Endodermal cell (in vitro differentiated cells): ENCODE measurements around the gene IFI44L. TPM values are rescaled to one million over a fixed set of nuclear protein-coding genes. Genes with fewer than 3 reads are reported as not detected.

Experiments used
- DNase-seq: peaks from one replicate; pipeline ENCODE4 v3.0.0-alpha.2; 2017
- H3K27ac ChIP-seq: 2 replicates; pipeline ENCODE4 v1.5.1; 2013; ENCODE audit warnings: mild to moderate bottlenecking, low read depth, low read length, moderate library complexity
- H3K27me3 ChIP-seq: 2 replicates; pipeline ENCODE4 v1.6.1; 2013; ENCODE audit warnings: mild to moderate bottlenecking, low read length, moderate library complexity; ENCODE audit not compliant: insufficient read depth, control insufficient read depth, poor library complexity, severe bottlenecking
- H3K36me3 ChIP-seq: 2 replicates; pipeline ENCODE4 v1.7.0; 2013; ENCODE audit warnings: mild to moderate bottlenecking, low read length, moderate library complexity; ENCODE audit not compliant: control insufficient read depth, insufficient read depth
- H3K4me1 ChIP-seq: one replicate; pipeline ENCODE4 v1.7.0; 2013; ENCODE audit warnings: low read length; ENCODE audit not compliant: control insufficient read depth, insufficient read depth
- H3K4me3 ChIP-seq: 2 replicates; pipeline ENCODE4 v1.5.1; 2013; ENCODE audit warnings: mild to moderate bottlenecking, low read length, moderate library complexity
- H3K9ac ChIP-seq: 2 replicates; pipeline ENCODE4 v1.6.1; 2013; ENCODE audit warnings: mild to moderate bottlenecking, low read length, moderate library complexity; ENCODE audit not compliant: poor library complexity, severe bottlenecking; ENCODE audit errors: extremely low read depth
- H3K9me3 ChIP-seq: 2 replicates; pipeline ENCODE4 v1.6.1; 2013; ENCODE audit warnings: mild to moderate bottlenecking, low read length, moderate library complexity; ENCODE audit not compliant: control insufficient read depth
- H3K27ac Mint-ChIP-seq: 2 replicates; pipeline ENCODE4 v1.8.0; 2020; ENCODE audit warnings: mixed read lengths
- H3K27me3 Mint-ChIP-seq: 2 replicates; pipeline ENCODE4 v1.8.0; 2021; ENCODE audit warnings: mild to moderate bottlenecking, mixed read lengths; ENCODE audit not compliant: insufficient read depth
- H3K36me3 Mint-ChIP-seq: 2 replicates; pipeline ENCODE4 v1.8.0; 2020; ENCODE audit warnings: low read depth, mixed read lengths
- H3K4me1 Mint-ChIP-seq: 2 replicates; pipeline ENCODE4 v1.8.0; 2020; ENCODE audit warnings: mixed read lengths
- H3K4me3 Mint-ChIP-seq: 2 replicates; pipeline ENCODE4 v1.8.0; 2020; ENCODE audit warnings: mild to moderate bottlenecking, moderate library complexity, mixed read lengths
- H3K9me3 Mint-ChIP-seq: 2 replicates; pipeline ENCODE4 v1.8.0; 2020; ENCODE audit warnings: mild to moderate bottlenecking, mixed read lengths
- CTCF ChIP-seq: fragments of 200-600 bp; sonication (generic); conservative IDR thresholded peaks from 2 replicates; pipeline ENCODE4 v1.5.0; 2021; ENCODE audit warnings: antibody characterized with exemption, mild to moderate bottlenecking
- WGBS, 2 experiments: methylation state at CpG; one replicate each; pipeline versions ENCODE4 v1.1.5 to v1.1.7; 2013; ENCODE audit warnings: missing lambda C conversion rate in 2 of 2, mixed read lengths in 1 of 2; ENCODE audit not compliant: insufficient coverage in 1 of 2, insufficient read length in 1 of 2; 5-methylcytosine and 5-hydroxymethylcytosine counted together
- total RNA-seq, 2 donors: library from RNA; stranded (reverse); fragmentation: NEBNext Ultra II Directional in 1 of 2; extraction: Animal tissue kit (Norgen Biotek cat#: 25700) in 1 of 2; gene quantifications; 2 replicates in 1 of 2; 3 replicates in 1 of 2; pipeline ENCODE4 v1.2.1, GENCODE V29; 2021

IFI44L gene
- total RNA-seq, 2 donors from 2014 or later: not detected

- Mint-ChIP-seq H3K27ac (no peak overlapping the region), H3K4me3 (no peak overlapping the region), H3K9me3 (no peaks in the 10 kb centered on the region), H3K36me3 (no peaks in the 10 kb centered on the region), H3K4me1 (no peaks in the 10 kb centered on the region), H3K27me3 (peaks cover 19% of the 10 kb centered on the region)
- H3K9me3 ChIP-seq: no peaks in the 10 kb centered on the region
- H3K9ac ChIP-seq: no peak overlapping the region
- TF ChIP-seq CTCF: no peak
- no peak overlapping the region for H3K27ac ChIP-seq
- H3K36me3 ChIP-seq: no peaks in the 10 kb centered on the region
- 94 to 98% methylated on average over 6 of the region's 6 CpGs for WGBS, 2 experiments
- no peaks in the 10 kb centered on the region for H3K4me1 ChIP-seq
- no peak overlapping the region for H3K4me3 ChIP-seq
- DNase-seq: no peak
- H3K27me3 ChIP-seq: peaks cover 25% of the 10 kb centered on the region
Measured at GRCh38 chr1:78665809-78666208, 45.6 kb downstream of the IFI44L start.

GRCh38 chr1:78667939-78668338 lies 47.7 kb downstream of the IFI44L start:
- Mint-ChIP-seq H3K4me1 (no peaks in the 10 kb centered on the region), H3K36me3 (no peaks in the 10 kb centered on the region), H3K4me3 (no peak overlapping the region), H3K9me3 (no peaks in the 10 kb centered on the region), H3K27ac (no peak overlapping the region), H3K27me3 (peaks cover 20% of the 10 kb centered on the region)
- no peaks in the 10 kb centered on the region for H3K9me3 ChIP-seq
- WGBS, 2 experiments: 89% methylated on average over 1 of the region's 1 CpG; no CpG with 5 or more reads in 1 of the 2 experiments
- no peak overlapping the region for H3K9ac ChIP-seq
- no peaks in the 10 kb centered on the region for H3K36me3 ChIP-seq
- no peak for DNase-seq
- H3K4me3 ChIP-seq: no peak overlapping the region
- peaks cover 12% of the 10 kb centered on the region for H3K27me3 ChIP-seq
- no peaks in the 10 kb centered on the region for H3K4me1 ChIP-seq
- no peak overlapping the region for H3K27ac ChIP-seq
- no peak for TF ChIP-seq CTCF

DNA sequence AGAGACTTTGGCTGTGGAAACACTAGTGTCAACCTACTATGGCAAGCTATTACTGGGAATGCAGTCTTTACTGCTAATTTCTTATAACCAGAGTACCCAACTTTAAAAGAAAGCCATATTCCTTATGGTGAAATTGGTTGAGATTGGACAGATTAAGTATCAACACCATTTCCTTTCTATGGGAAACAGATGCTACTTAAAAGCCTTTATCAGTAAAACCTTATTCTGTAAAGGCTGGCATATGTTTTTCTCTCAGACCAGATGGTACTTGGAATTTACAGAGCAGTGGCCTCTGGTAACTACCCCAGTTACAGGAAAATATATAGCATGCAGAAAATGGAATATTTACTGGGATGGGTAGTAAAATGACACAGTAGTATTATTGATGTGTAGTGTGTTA lies 48.2 kb downstream of the IFI44L start:
- no peaks in the 10 kb centered on the region for H3K36me3 ChIP-seq
- no peak overlapping the region for H3K27ac ChIP-seq
- no peak overlapping the region for H3K4me3 ChIP-seq
- H3K9me3 Mint-ChIP-seq: no peaks in the 10 kb centered on the region
- no peak for DNase-seq
- H3K27me3 ChIP-seq: peaks cover 7% of the 10 kb centered on the region
- H3K4me1 ChIP-seq: no peaks in the 10 kb centered on the region
- H3K27ac Mint-ChIP-seq: no peak overlapping the region
- no peak for TF ChIP-seq CTCF
- no peaks in the 10 kb centered on the region for H3K4me1 Mint-ChIP-seq
- no peak overlapping the region for H3K9ac ChIP-seq
- peaks cover 15% of the 10 kb centered on the region for H3K27me3 Mint-ChIP-seq
- H3K36me3 Mint-ChIP-seq: no peaks in the 10 kb centered on the region
- H3K9me3 ChIP-seq: no peaks in the 10 kb centered on the region
- no peak overlapping the region for H3K4me3 Mint-ChIP-seq
